ENCODE data around the gene MYB.
A peak's percentile ranks its signal among the peaks of the same experiment; 100 is the strongest.
"Not testable (repeated sequence)": the region's sequence is repeated elsewhere in the genome, so short reads cannot be mapped to it uniquely, and the experiment has no call there.

The MYB gene

GRCh38 chr6:135145063-135145800 lies 35.9 kb upstream of the MYB start:
- H3K27ac ChIP-seq = peak overlapping the region in 3 of 11 experiments; percentile 6 to 34 (median 28); a peak in 2 of 22 replicates
- peaks cover 16 to 58% (median 40%) of the 10 kb centered on the region in 10 experiments for H3K4me1 ChIP-seq
- H3K9ac ChIP-seq = peak overlapping the region in 1 of 11 experiments; percentile 26; a peak in 1 of 22 replicates

DNA sequence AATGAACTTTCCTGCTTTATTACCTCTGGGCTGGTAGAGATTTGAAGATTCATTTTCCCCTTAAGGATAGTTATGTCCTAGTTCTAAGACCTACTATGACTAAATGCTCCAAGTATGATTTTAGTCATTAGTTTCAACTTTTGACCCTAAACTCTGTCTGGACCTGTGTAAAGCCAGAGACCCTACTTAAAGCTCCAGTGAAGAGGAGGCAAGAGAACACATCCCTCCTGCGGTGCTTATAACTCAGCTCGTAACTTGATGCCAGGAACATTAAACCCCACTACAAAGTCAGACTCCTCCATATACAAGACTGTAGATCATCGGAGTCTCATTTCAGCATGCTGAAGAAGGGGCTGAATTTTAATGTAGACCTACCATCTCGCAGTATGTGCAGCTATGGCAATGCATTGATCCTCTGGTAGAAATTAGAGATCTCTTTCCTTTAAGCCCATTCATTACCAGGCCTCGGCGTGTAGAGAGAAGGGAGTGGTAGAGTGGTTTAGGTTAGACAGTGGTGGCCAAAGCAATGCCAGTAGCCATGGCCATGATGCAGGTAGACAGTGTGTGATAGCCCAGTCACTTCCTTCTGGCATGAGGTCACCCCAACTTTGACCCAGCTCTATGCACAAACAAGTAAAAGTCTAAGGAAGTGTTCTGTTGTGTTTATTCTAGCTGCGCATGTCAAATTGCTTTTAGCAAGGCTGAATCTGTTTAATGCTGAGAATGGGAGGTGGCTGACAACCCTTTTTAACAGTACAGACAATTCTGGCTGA lies 34.8 kb upstream of the MYB start:
- H3K27ac ChIP-seq = no peak overlapping the region
- peak overlapping the region in 5 of 11 experiments; percentile 23 to 69 (median 45); a peak in 6 of 22 replicates for H3K4me2 ChIP-seq
- H4K20me1 ChIP-seq = no peaks in the 10 kb centered on the region
- peaks cover 3 to 15% (median 9%) of the 10 kb centered on the region in 11 experiments; a peak in 20 of 22 replicates for H3K9me3 ChIP-seq (replicated peaks in 1 of 11)
- H3K36me3 ChIP-seq = no peaks in the 10 kb centered on the region
- no peak overlapping the region for H3K4me3 ChIP-seq
- no peak for TF ChIP-seq Cebpa-rat (IDR thresholded peaks at IDR 0.05)
- no peak overlapping the region for H3K9ac ChIP-seq
- H3K4me1 ChIP-seq = peaks cover 16 to 56% (median 37%) of the 10 kb centered on the region in 10 experiments
- H3K27me3 ChIP-seq = 0 out of 22 replicates have a peak, but pooled peaks cover 0 to 6% (median 0%) of the 10 kb centered on the region in 11 experiments

More at GRCh38 chr6:135145063-135145800, 35.9 kb upstream of the MYB start:
- Histone ChIP-seq H3K36me3 (no peaks in the 10 kb centered on the region), H3K27me3 (0 out of 22 replicates have a peak, but pooled peaks cover 0 to 6% (median 0%) of the 10 kb centered on the region in 11 experiments), H3K9me3 (replicated peaks in 1 of 11) (peaks cover 0 to 8% (median 0%) of the 10 kb centered on the region in 11 experiments; a peak in 4 of 22 replicates), H3K4me2 (peak overlapping the region; percentile 23 to 74 (median 58); a peak in 21 of 22 replicates), H3K4me3 (peak overlapping the region in 3 of 10 experiments; percentile 34 to 42 (median 38); a peak in 5 of 20 replicates), H4K20me1 (no peaks in the 10 kb centered on the region)
- no peak for TF ChIP-seq Cebpa-rat (IDR thresholded peaks at IDR 0.05)

DNA sequence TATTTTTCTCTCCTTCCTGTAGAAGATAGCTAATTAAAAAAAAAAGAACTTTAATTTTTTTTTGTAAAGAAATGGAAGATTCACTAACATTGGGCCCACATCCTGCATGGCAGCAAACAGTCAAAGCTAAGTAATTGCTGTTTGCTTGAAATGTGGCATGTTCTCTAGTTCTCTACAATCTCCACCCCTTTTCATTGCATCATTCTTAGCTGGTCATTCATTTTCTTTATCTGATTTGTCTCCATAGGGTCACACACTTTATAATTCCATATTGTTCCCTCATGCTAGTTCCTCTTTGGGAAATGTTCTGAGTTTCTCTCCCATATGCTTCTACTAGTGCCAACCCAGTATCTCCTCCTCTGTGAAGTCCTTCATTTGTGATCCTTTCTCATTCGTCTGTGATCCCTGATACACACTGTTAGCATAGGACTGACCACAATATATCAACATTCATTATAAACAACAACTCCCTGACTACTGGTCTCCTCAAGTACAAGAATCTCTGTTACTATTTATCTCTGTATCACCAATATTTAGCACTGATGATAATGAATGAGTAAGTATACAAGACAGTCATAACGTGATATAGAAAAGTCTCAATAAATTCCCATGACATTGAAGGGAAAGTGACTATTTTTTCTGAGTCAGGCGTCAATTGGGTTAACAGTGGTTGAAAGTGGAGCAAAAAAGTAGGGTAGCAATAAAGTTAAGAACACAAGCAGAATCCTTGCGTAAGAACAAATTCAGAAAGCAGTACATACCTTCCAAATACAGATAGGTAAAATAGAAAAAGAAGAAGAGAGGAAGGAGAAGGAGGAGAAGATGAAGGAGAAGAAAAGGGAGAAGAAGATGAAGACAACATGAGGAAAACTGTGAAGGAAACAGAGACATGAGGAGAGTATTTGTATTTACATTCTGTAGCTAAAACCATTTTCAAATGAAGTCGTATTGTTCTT lies 33.2 kb upstream of the MYB start:
- Histone ChIP-seq H3K27ac (no peak overlapping the region), H3K9me3 (replicated peaks in 1 of 11) (peaks cover 19 to 31% (median 22%) of the 10 kb centered on the region in 11 experiments; a peak in 20 of 22 replicates), H3K36me3 (no peaks in the 10 kb centered on the region), H3K4me3 (no peak overlapping the region), H3K9ac (no peak overlapping the region), H3K4me1 (peaks cover 8 to 41% (median 25%) of the 10 kb centered on the region in 10 experiments; a peak in 19 of 20 replicates), H4K20me1 (no peaks in the 10 kb centered on the region), H3K27me3 (0 out of 22 replicates have a peak, but pooled peaks cover 0 to 6% (median 0%) of the 10 kb centered on the region in 11 experiments), H3K4me2 (no peak overlapping the region)
- no peak for TF ChIP-seq Cebpa-rat (IDR thresholded peaks at IDR 0.05)

- H3K4me3 ChIP-seq = no peak overlapping the region
- 0 out of 22 replicates have a peak, but pooled peaks cover 0 to 6% (median 0%) of the 10 kb centered on the region in 11 experiments for H3K27me3 ChIP-seq
- no peaks in the 10 kb centered on the region for H3K36me3 ChIP-seq
- peaks cover 8 to 31% (median 18%) of the 10 kb centered on the region in 10 experiments; a peak in 19 of 20 replicates for H3K4me1 ChIP-seq
- 0 out of 22 replicates have a peak overlapping the region, but pooled peaks of 1 of the 11 experiments have one; percentile 6 for H3K4me2 ChIP-seq
- H3K9ac ChIP-seq = no peak overlapping the region
- no peaks in the 10 kb centered on the region for H4K20me1 ChIP-seq
- no peak for TF ChIP-seq Cebpa-rat (IDR thresholded peaks at IDR 0.05)
- peaks cover 19 to 40% (median 26%) of the 10 kb centered on the region in 11 experiments; a peak in 21 of 22 replicates for H3K9me3 ChIP-seq (replicated peaks in 1 of 11)
- H3K27ac ChIP-seq = no peak overlapping the region
Observed at GRCh38 chr6:135148889-135149288, 32.2 kb upstream of the MYB start.

DNA sequence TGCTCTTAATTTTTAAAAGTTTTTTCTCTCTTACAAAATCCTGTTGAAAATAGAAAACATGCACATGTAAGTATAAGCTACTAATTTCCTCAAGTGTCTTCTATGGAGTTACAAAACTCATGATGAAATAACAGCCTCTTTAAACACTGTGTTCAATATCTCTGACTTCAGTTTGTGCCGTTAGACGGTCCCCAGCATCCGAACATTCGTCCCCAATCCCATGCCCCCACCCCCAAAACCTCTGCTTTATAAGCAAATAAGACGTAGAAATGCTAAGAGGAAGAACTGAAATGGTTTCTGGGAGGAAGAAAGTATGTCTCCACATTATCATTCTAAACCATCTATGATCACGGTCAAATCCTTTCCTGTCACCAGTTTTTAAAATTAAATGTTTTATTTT lies 31.7 kb upstream of the MYB start:
- no peaks in the 10 kb centered on the region for H3K36me3 ChIP-seq
- H3K27ac ChIP-seq = no peak overlapping the region
- no peak for TF ChIP-seq Cebpa-rat (IDR thresholded peaks at IDR 0.05)
- peaks cover 19 to 43% (median 31%) of the 10 kb centered on the region in 11 experiments; a peak in 21 of 22 replicates for H3K9me3 ChIP-seq (replicated peaks in 1 of 11)
- peaks cover 5 to 26% (median 13%) of the 10 kb centered on the region in 10 experiments; a peak in 18 of 20 replicates for H3K4me1 ChIP-seq
- no peak overlapping the region for H3K4me3 ChIP-seq
- no peak overlapping the region for H3K9ac ChIP-seq
- H4K20me1 ChIP-seq = no peaks in the 10 kb centered on the region
- 0 out of 22 replicates have a peak, but pooled peaks cover 0 to 6% (median 0%) of the 10 kb centered on the region in 11 experiments for H3K27me3 ChIP-seq
- 0 out of 22 replicates have a peak overlapping the region, but pooled peaks of 1 of the 11 experiments have one; percentile 6 for H3K4me2 ChIP-seq

- not testable (repeated sequence) for H4K20me1 ChIP-seq, H3K27me3 ChIP-seq, H3K36me3 ChIP-seq, H3K9ac ChIP-seq, H3K4me2 ChIP-seq, H3K4me3 ChIP-seq, H3K27ac ChIP-seq
- peaks cover 0 to 15% (median 5%) of the 10 kb centered on the region in 10 experiments; a peak in 14 of 20 replicates for H3K4me1 ChIP-seq
- H3K9me3 ChIP-seq (replicated peaks in 1 of 11) = peaks cover 21 to 51% (median 38%) of the 10 kb centered on the region in 11 experiments; a peak in 21 of 22 replicates
Observed at GRCh38 chr6:135150481-135150880, 30.6 kb upstream of the MYB start.

GRCh38 chr6:135154125-135154524 lies 27.0 kb upstream of the MYB start:
- H3K4me3 ChIP-seq, H3K4me2 ChIP-seq, H3K27me3 ChIP-seq, H4K20me1 ChIP-seq, H3K27ac ChIP-seq, H3K4me1 ChIP-seq, H3K9ac ChIP-seq, H3K36me3 ChIP-seq: not testable (repeated sequence)
- peaks cover 21 to 62% (median 41%) of the 10 kb centered on the region in 11 experiments; a peak in 21 of 22 replicates for H3K9me3 ChIP-seq (replicated peaks in 1 of 11)

DNA sequence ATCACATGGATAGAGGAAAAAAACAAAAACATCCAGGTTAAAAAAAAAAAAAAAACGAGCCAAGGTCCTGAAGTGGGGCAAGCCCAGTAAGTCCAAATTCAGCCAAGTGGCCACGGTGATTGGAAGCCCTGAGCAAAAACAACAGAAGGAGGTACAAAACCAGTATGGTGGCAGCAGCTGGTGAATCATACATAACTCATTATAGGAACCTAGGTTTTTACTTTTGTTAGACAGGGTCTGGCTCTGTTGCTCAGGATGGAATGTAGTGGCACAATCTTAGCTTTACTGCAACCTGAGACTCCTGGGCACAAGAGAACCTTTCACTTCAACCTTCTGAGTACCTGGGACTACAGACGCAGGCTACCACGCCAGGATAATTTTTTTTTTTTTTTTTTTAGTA lies 22.7 kb upstream of the MYB start:
- Histone ChIP-seq H3K4me1 (0 out of 20 replicates have a peak, but pooled peaks cover 0 to 3% (median 0%) of the 10 kb centered on the region in 10 experiments), H3K4me3 (no peak overlapping the region), H3K27ac (no peak overlapping the region), H3K27me3 (no peaks in the 10 kb centered on the region), H3K36me3 (no peaks in the 10 kb centered on the region), H3K9ac (no peak overlapping the region), H3K9me3 (replicated peaks in 1 of 11) (peaks cover 0 to 38% (median 20%) of the 10 kb centered on the region in 11 experiments; a peak in 18 of 22 replicates), H3K4me2 (no peak overlapping the region), H4K20me1 (no peaks in the 10 kb centered on the region)
- TF ChIP-seq Cebpa-rat (IDR thresholded peaks at IDR 0.05) = no peak
